ENCODE results near the gene PNISR.

The PNISR gene

DNA sequence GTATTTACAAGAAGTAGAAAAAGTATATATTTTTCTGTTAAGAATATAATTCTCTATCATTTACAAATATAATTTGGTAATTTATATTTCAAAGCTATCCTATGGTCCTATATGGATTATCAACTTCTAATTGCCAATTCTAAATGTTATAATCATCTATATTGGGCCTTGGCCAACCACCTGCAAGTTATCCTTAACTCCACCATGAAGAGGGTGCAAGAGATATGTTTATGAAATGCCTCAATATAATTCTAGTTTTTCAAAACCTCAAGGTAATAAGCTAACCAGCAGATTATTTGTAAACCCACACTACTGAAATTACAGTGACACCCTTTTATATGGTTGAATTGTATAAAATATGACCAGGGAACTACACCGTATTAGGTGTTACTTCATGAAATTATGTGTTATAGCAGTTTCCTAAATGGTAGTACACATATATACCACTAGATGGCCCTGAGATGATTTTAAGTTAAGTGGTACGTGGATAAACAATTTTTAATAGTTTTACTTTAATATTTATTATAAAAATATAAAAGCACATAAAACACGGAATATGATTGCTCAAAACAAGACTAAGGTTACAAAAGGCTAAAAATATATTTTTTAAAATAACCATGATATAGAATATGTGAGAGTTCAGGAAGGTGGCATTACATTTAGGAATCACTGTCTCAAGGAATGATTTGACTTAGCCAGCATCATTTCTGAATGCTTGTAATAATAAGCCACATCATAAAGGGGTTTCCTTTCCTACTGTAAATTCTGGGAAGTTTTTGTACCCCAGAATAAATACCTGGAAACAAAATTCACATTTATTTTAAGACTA is 9.8 kb upstream of the PNISR start:
- no peak for DNase-seq (ENCODE audit: low read depth, low spot score)
- TF ChIP-seq POLR2AphosphoS5 (IDR thresholded peaks at IDR 0.05; ENCODE audit: borderline replicate concordance, low read depth, low read length): no peak
- no peak for TF ChIP-seq FOXP2 (optimal IDR thresholded peaks at IDR 0.05; ENCODE audit: control extremely low read depth, extremely low read length, insufficient read depth)
- TF ChIP-seq EZH2 (IDR thresholded peaks at IDR 0.05): no peak
- Histone ChIP-seq H3K9ac (ENCODE audit: insufficient read length) (no peak overlapping the region), H3K4me3 (no peak overlapping the region), H3K36me3 (ENCODE audit: insufficient read depth, low read length) (peaks cover 16% of the 10 kb centered on the region; the same call in 1 of the 2 replicates), H3K27ac (no peak overlapping the region), H3K9me3 (ENCODE audit: low read depth, low read length) (no peaks in the 10 kb centered on the region)

DNA sequence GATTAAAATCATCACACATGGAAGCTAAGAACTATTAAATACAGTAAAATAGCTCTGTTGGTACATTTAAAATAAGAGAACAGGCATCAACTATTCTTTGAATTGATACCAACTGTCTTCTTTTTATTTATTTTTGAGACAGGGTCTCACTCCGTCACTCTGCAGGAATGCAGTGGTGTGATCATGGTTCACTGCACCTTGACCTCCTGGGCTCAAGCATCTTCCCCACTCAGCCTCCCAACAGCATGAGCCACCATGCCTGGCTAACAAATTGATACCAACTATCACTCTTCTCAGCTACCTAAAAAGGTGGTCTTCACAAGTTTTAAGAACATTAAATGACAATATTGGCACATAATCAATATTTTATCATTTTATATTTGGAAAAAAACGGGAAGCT is 7.8 kb upstream of the PNISR start:
- Histone ChIP-seq H3K36me3 (ENCODE audit: insufficient read depth, low read length) (peaks cover 6% of the 10 kb centered on the region; the same call in 1 of the 2 replicates), H3K9me3 (ENCODE audit: low read depth, low read length) (no peaks in the 10 kb centered on the region), H3K9ac (ENCODE audit: insufficient read length) (no peak overlapping the region), H3K27ac (no peak overlapping the region), H3K4me3 (no peak overlapping the region)
- no peak for DNase-seq (ENCODE audit: low read depth, low spot score)
- TF ChIP-seq POLR2AphosphoS5 (IDR thresholded peaks at IDR 0.05; ENCODE audit: borderline replicate concordance, low read depth, low read length) (no peak), FOXP2 (optimal IDR thresholded peaks at IDR 0.05; ENCODE audit: control extremely low read depth, extremely low read length, insufficient read depth) (no peak), EZH2 (IDR thresholded peaks at IDR 0.05) (no peak)

DNA sequence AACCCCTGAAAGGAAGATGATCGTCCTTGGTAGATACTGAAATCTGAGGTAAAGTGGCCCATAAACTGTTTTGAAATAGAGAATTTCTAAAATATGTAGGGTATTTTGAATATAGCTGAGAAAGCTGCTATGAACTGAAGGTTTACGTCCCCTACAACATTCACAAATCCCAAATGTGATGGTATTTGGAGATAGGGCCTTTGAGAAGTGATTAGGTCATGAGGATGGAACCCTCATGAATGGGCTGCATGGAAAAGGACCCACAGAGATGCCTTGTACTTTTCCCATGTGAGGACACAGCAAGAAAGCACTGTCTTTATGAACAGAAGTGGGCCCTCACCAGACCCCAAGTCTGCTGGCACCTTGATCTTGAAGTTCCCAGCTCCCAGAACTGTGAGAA is 6.8 kb upstream of the PNISR start:
- Histone ChIP-seq H3K9me3 (ENCODE audit: low read depth, low read length) (no peaks in the 10 kb centered on the region), H3K4me3 (no peak overlapping the region), H3K27ac (no peak overlapping the region), H3K9ac (ENCODE audit: insufficient read length) (no peak overlapping the region), H3K36me3 (ENCODE audit: insufficient read depth, low read length) (peaks cover 9% of the 10 kb centered on the region; the same call in 1 of the 2 replicates)
- TF ChIP-seq FOXP2 (optimal IDR thresholded peaks at IDR 0.05; ENCODE audit: control extremely low read depth, extremely low read length, insufficient read depth): no peak
- no peak for TF ChIP-seq EZH2 (IDR thresholded peaks at IDR 0.05)
- TF ChIP-seq POLR2AphosphoS5 (IDR thresholded peaks at IDR 0.05; ENCODE audit: borderline replicate concordance, low read depth, low read length): no peak
- DNase-seq (ENCODE audit: low read depth, low spot score): no peak

GRCh38 chr6:99427988-99428387 is 2.9 kb upstream of the PNISR start:
- TF ChIP-seq FOXP2 (optimal IDR thresholded peaks at IDR 0.05; ENCODE audit: control extremely low read depth, extremely low read length, insufficient read depth): no peak
- TF ChIP-seq POLR2AphosphoS5 (IDR thresholded peaks at IDR 0.05; ENCODE audit: borderline replicate concordance, low read depth, low read length): no peak
- Histone ChIP-seq H3K9me3 (ENCODE audit: low read depth, low read length) (no peaks in the 10 kb centered on the region), H3K4me3 (no peak overlapping the region), H3K36me3 (ENCODE audit: insufficient read depth, low read length) (peaks cover 16% of the 10 kb centered on the region), H3K27ac (no peak overlapping the region), H3K9ac (ENCODE audit: insufficient read length) (no peak overlapping the region)
- no peak for DNase-seq (ENCODE audit: low read depth, low spot score)

- TF ChIP-seq EZH2 (IDR thresholded peaks at IDR 0.05) (no peak), FOXP2 (optimal IDR thresholded peaks at IDR 0.05; ENCODE audit: control extremely low read depth, extremely low read length, insufficient read depth) (no peak), POLR2AphosphoS5 (IDR thresholded peaks at IDR 0.05; ENCODE audit: borderline replicate concordance, low read depth, low read length) (no peak)
- Histone ChIP-seq H3K4me3 (peak overlapping the region; percentile 89), H3K27ac (peak overlapping the region; percentile 94; the same call in 1 of the 2 replicates), H3K9me3 (ENCODE audit: low read depth, low read length) (no peaks in the 10 kb centered on the region), H3K36me3 (ENCODE audit: insufficient read depth, low read length) (peaks cover 30% of the 10 kb centered on the region), H3K9ac (ENCODE audit: insufficient read length) (peak overlapping the region; percentile 88)
- DNase-seq (ENCODE audit: low read depth, low spot score): no peak
Observed at GRCh38 chr6:99426451-99426757, 1.3 kb upstream of the PNISR start.

- no peak for TF ChIP-seq FOXP2 (optimal IDR thresholded peaks at IDR 0.05; ENCODE audit: control extremely low read depth, extremely low read length, insufficient read depth)
- TF ChIP-seq EZH2 (IDR thresholded peaks at IDR 0.05): no peak
- TF ChIP-seq POLR2AphosphoS5 (IDR thresholded peaks at IDR 0.05; ENCODE audit: borderline replicate concordance, low read depth, low read length): no peak; the same call in 1 of the 2 replicates
- Histone ChIP-seq H3K9me3 (ENCODE audit: low read depth, low read length) (no peaks in the 10 kb centered on the region), H3K36me3 (ENCODE audit: insufficient read depth, low read length) (peaks cover 31% of the 10 kb centered on the region), H3K27ac (peak overlapping the region; percentile 94), H3K9ac (ENCODE audit: insufficient read length) (peak overlapping the region; percentile 88), H3K4me3 (peak overlapping the region; percentile 89)
- peak; percentile 60 for DNase-seq (ENCODE audit: low read depth, low spot score)
Observed at GRCh38 chr6:99425647-99426450, 741 bp upstream of the PNISR start.

- TF ChIP-seq EZH2 (IDR thresholded peaks at IDR 0.05): no peak
- no peak for TF ChIP-seq FOXP2 (optimal IDR thresholded peaks at IDR 0.05; ENCODE audit: control extremely low read depth, extremely low read length, insufficient read depth)
- TF ChIP-seq POLR2AphosphoS5 (IDR thresholded peaks at IDR 0.05; ENCODE audit: borderline replicate concordance, low read depth, low read length): no peak
- DNase-seq (ENCODE audit: low read depth, low spot score): no peak
- H3K9me3 ChIP-seq (ENCODE audit: low read depth, low read length): no peaks in the 10 kb centered on the region
- peak overlapping the region; percentile 88 for H3K9ac ChIP-seq (ENCODE audit: insufficient read length)
- peaks cover 31% of the 10 kb centered on the region for H3K36me3 ChIP-seq (ENCODE audit: insufficient read depth, low read length)
- H3K4me3 ChIP-seq: peak overlapping the region; percentile 89
- peak overlapping the region; percentile 87 for H3K27ac ChIP-seq
Observed at GRCh38 chr6:99424022-99424421, 1.1 kb downstream of the PNISR start.

DNA sequence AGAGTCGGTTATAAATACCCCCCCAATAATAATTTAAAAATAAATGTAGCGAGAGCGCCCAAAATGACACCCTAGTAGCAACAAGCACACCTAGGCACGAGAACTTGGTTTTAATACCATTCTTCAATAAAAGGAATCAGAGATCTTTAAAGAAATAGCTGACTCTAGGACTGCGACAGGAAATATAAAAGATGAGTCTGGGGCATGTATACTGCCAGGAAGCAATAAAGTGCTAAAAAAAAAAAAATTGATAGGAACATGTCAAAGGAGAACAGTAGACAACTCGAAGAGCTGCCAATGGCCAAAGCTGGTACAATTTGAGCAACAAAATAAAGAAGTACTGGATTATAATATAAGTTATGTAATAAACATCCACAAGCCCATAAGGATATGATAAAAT is 2.2 kb downstream of the PNISR start:
- peak; percentile 34 for DNase-seq (ENCODE audit: low read depth, low spot score)
- TF ChIP-seq EZH2 (IDR thresholded peaks at IDR 0.05): no peak
- TF ChIP-seq POLR2AphosphoS5 (IDR thresholded peaks at IDR 0.05; ENCODE audit: borderline replicate concordance, low read depth, low read length): peak; percentile 51; the same call in 1 of the 2 replicates
- no peak for TF ChIP-seq FOXP2 (optimal IDR thresholded peaks at IDR 0.05; ENCODE audit: control extremely low read depth, extremely low read length, insufficient read depth)
- H3K4me3 ChIP-seq: peak overlapping the region; percentile 89
- peak overlapping the region; percentile 87 for H3K27ac ChIP-seq
- H3K9me3 ChIP-seq (ENCODE audit: low read depth, low read length): no peaks in the 10 kb centered on the region
- H3K9ac ChIP-seq (ENCODE audit: insufficient read length): peak overlapping the region; percentile 88
- peaks cover 31% of the 10 kb centered on the region for H3K36me3 ChIP-seq (ENCODE audit: insufficient read depth, low read length)

All from SK-N-MC (cell line).